SK-N-SH (cell line): Measurements from ENCODE around the gene CLIC3. TPM values are rescaled to one million over a fixed set of nuclear protein-coding genes. Genes with fewer than 3 reads are reported as not detected.

Experiments
- CTCF ChIA-PET: fragments of 300-600, 350-600 bp; formaldehyde crosslinking; extraction: SDS; loops from one replicate; lab custom pipeline; 2021; lab: Yijun Ruan, JAX
- POLR2A ChIA-PET: fragments of 350-600 bp; sonication (Branson Sonifier 250); formaldehyde crosslinking; extraction: SDS; loops from one replicate; lab custom pipeline; 2020; ENCODE audit warnings: antibody characterized with exemption, inconsistent platforms; lab: Yijun Ruan, JAX
- DNase-seq: peaks from one replicate; pipeline ENCODE4 v3.0.0; 2012
- H2AFZ ChIP-seq: fragments of 200-600 bp; sonication (generic); 2 replicates; pipeline ENCODE4 v1.8.1; 2016; ENCODE audit warnings: antibody characterized with exemption, mild to moderate bottlenecking, low read depth
- H3F3A ChIP-seq: fragments of 200-600 bp; sonication (generic); replicated peaks from 2 replicates; pipeline ENCODE3; 2016; ENCODE audit warnings: antibody characterized with exemption, mild to moderate bottlenecking; ENCODE audit not compliant: insufficient read depth
- H3K27ac ChIP-seq, 2 experiments: fragments of 200-500 bp in 1 of 2; fragments of 200-600 bp in 1 of 2; sonication (Bioruptor generic) in 1 of 2; sonication (generic), shearing (Covaris generic) in 1 of 2; 2 replicates each; pipeline versions ENCODE4 v1.5.1 to v1.6.1; 2014 to 2016; ENCODE audit warnings: low read depth in 2 of 2, inconsistent platforms in 1 of 2, low read length in 1 of 2, mild to moderate bottlenecking in 1 of 2, mixed read lengths in 1 of 2
- H3K27me3 ChIP-seq: fragments of 200-600 bp; sonication (generic), shearing (Covaris generic); 2 replicates; pipeline ENCODE4 v1.6.1; 2016; ENCODE audit warnings: mixed run types; ENCODE audit not compliant: insufficient read depth
- H3K36me3 ChIP-seq, 2 experiments: fragments of 200-500 bp in 1 of 2; fragments of 200-600 bp in 1 of 2; sonication (Bioruptor generic) in 1 of 2; sonication (generic) in 1 of 2; replicated peaks in 1 of 2; 2 replicates each; pipeline versions ENCODE3 to v1.5.1; 2014 to 2016; ENCODE audit warnings: low read length in 1 of 2, mild to moderate bottlenecking in 1 of 2; ENCODE audit not compliant: insufficient read depth in 2 of 2, control insufficient read depth in 1 of 2
- H3K4me1 ChIP-seq, 2 experiments: fragments of 200-500 bp in 1 of 2; fragments of 200-600 bp in 1 of 2; sonication (Bioruptor generic) in 1 of 2; sonication (generic), shearing (Covaris generic) in 1 of 2; 2 replicates each; pipeline versions ENCODE4 v1.5.1 to v1.6.1; 2014 to 2016; ENCODE audit warnings: low read depth in 1 of 2, low read length in 1 of 2, mixed run types in 1 of 2; ENCODE audit not compliant: insufficient read depth in 2 of 2, control insufficient read depth in 1 of 2
- H3K4me2 ChIP-seq: fragments of 200-600 bp; sonication (generic), shearing (Covaris generic); 2 replicates; pipeline ENCODE4 v1.6.1; 2017; ENCODE audit warnings: mixed run types
- H3K4me3 ChIP-seq, 2 experiments: fragments of 200-500 bp in 1 of 2; fragments of 200-600 bp in 1 of 2; sonication (Bioruptor generic) in 1 of 2; sonication (generic), shearing (Covaris generic) in 1 of 2; 2 replicates each; pipeline versions ENCODE4 v1.5.1 to v1.8.1; 2014 to 2016; ENCODE audit warnings: low read depth in 2 of 2, inconsistent platforms in 1 of 2, low read length in 1 of 2, mild to moderate bottlenecking in 1 of 2, mixed read lengths in 1 of 2, moderate library complexity in 1 of 2
- H3K79me2 ChIP-seq: fragments of 200-600 bp; sonication (generic); 2 replicates; pipeline ENCODE4 v1.8.1; 2017; ENCODE audit warnings: mild to moderate bottlenecking; ENCODE audit not compliant: insufficient read depth
- H3K9ac ChIP-seq: fragments of 200-600 bp; sonication (generic); 2 replicates; pipeline ENCODE4 v1.6.1; 2017; ENCODE audit warnings: mixed run types
- H3K9me2 ChIP-seq: fragments of 200-600 bp; sonication (generic); 2 replicates; pipeline ENCODE4 v1.6.1; 2017; ENCODE audit warnings: mixed run types
- H3K9me3 ChIP-seq: fragments of 200-600 bp; sonication (generic); 2 replicates; pipeline ENCODE4 v1.6.1; 2017; ENCODE audit warnings: mixed run types, mild to moderate bottlenecking, moderate library complexity
- H4K20me1 ChIP-seq: fragments of 200-600 bp; sonication (generic); 2 replicates; pipeline ENCODE4 v1.6.1; 2017; ENCODE audit warnings: mild to moderate bottlenecking, mixed run types; ENCODE audit not compliant: insufficient read depth
- EP300 ChIP-seq, 2 experiments: IDR thresholded peaks; 2 replicates each; pipeline versions ENCODE4 v1.4.0 to v1.6.1; 2012; ENCODE audit warnings: borderline replicate concordance in 1 of 2, low read depth in 1 of 2, low read length in 1 of 2
- EZH2phosphoT487 ChIP-seq: fragments of 200-600 bp; sonication (generic); IDR thresholded peaks from 2 replicates; pipeline ENCODE4 v1.6.1; 2017; ENCODE audit warnings: low read depth, mixed run types, mild to moderate bottlenecking, antibody characterized with exemption, moderate library complexity, borderline replicate concordance
- FOSL2 ChIP-seq: IDR thresholded peaks from 2 replicates; pipeline ENCODE4 v1.4.0; 2012; ENCODE audit warnings: low read depth, mild to moderate bottlenecking, moderate library complexity, borderline replicate concordance
- GABPA ChIP-seq: IDR thresholded peaks from 2 replicates; pipeline ENCODE4 v1.4.0; 2012; ENCODE audit warnings: low read depth, mild to moderate bottlenecking
- GATA2 ChIP-seq: sonication (generic); formaldehyde crosslinking; IDR thresholded peaks from 2 replicates; pipeline ENCODE4 v1.5.0; 2020; ENCODE audit warnings: mild to moderate bottlenecking, missing genetic modification reagents
- MXI1 ChIP-seq: IDR thresholded peaks from 2 replicates; pipeline ENCODE4 v1.6.1; 2012; ENCODE audit warnings: mild to moderate bottlenecking, low read depth, low read length, improper control_type of control experiment
- NFIC ChIP-seq: IDR thresholded peaks from 2 replicates; pipeline ENCODE4 v1.4.0; 2012; ENCODE audit warnings: borderline replicate concordance
- POLR2AphosphoS5 ChIP-seq: IDR thresholded peaks from 2 replicates; pipeline ENCODE4 v1.6.1; 2012; ENCODE audit warnings: low read depth, low read length
- RCOR1 ChIP-seq: fragments of 150-350 bp; IDR thresholded peaks from 2 replicates; pipeline ENCODE4 v1.6.1; 2017; ENCODE audit warnings: antibody characterized with exemption, low read length
- SIN3A ChIP-seq: IDR thresholded peaks from 2 replicates; pipeline ENCODE4 v1.6.1; 2012; ENCODE audit warnings: low read depth, mild to moderate bottlenecking, low read length, moderate library complexity, borderline replicate concordance
- TAF1 ChIP-seq: IDR thresholded peaks from 2 replicates; pipeline ENCODE4 v1.6.1; 2012; ENCODE audit warnings: low read depth, mild to moderate bottlenecking, low read length, moderate library complexity, borderline replicate concordance
- TEAD4 ChIP-seq: IDR thresholded peaks from 2 replicates; pipeline ENCODE4 v1.4.0; 2012; ENCODE audit warnings: mild to moderate bottlenecking, borderline replicate concordance; ENCODE audit not compliant: insufficient read depth
- WGBS: methylation state at CpG from one replicate; pipeline ENCODE4 v1.1.6; 2017; ENCODE audit warnings: low lambda C conversion rate; 5-methylcytosine and 5-hydroxymethylcytosine counted together
- polyA plus RNA-seq, 3 experiments: library from polyadenylated mRNA; depleted of rRNA; stranded (reverse); fragments of >200 nt; gene quantifications; 2 replicates each; pipeline ENCODE4 v1.2.3, GENCODE V29; 2012
- TF ChIP-seq, protein P1 (sequence below): IDR thresholded peaks from 2 replicates; pipeline ENCODE4 v1.4.0; 2012; ENCODE audit warnings: low read depth, borderline replicate concordance
- TF ChIP-seq, protein P2 (sequence below): fragments of 150-350 bp; IDR thresholded peaks from 2 replicates; pipeline ENCODE4 v1.6.1; 2017; ENCODE audit warnings: antibody characterized with exemption, low read length, low read depth, borderline replicate concordance
- TF ChIP-seq, protein P3 (sequence below): IDR thresholded peaks from 2 replicates; pipeline ENCODE4 v1.4.0; 2012; ENCODE audit warnings: low read depth
- TF ChIP-seq, protein P4 (sequence below): IDR thresholded peaks from 2 replicates; pipeline ENCODE4 v1.4.0; 2012; ENCODE audit warnings: low read depth, borderline replicate concordance

Gene CLIC3
- polyA plus RNA-seq, 1 of the 3 experiments (the other 2 are of a cell fraction) = 1.0 TPM

DNA sequence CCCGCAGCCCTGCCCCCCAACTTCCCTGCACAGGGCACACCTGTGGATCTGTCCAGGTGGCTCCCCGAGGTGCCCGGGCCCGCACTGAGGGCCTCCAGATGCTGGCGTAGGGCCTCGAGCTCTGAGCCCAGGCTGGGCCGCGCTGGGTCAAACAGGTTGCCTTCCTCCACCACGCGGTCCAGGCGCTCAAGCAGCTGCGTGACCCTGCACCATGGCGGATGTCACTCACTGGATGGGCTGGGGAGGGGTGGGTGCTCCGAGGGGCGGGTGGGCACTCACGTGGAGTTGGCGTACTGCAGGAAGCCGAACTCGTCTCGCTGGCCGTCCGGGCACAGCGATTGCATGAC lies 26.3 kb upstream of the CLIC3 start:
- Histone ChIP-seq H3K27me3 (no peaks in the 10 kb centered on the region), H3K9me2 (no peaks in the 10 kb centered on the region), H3K9ac (no peak overlapping the region), H3K4me2 (no peak overlapping the region), H3K4me3 (no peak overlapping the region), H4K20me1 (0 out of 2 replicates have a peak, but pooled peaks cover 4% of the 10 kb centered on the region), H3K79me2 (0 out of 2 replicates have a peak, but pooled peaks cover 3% of the 10 kb centered on the region), H3K4me1 (peaks cover 0 to 28% of the 10 kb centered on the region in 2 experiments; a peak in 1 of 4 replicates), H3K36me3 (no peaks in the 10 kb centered on the region), H2AFZ (no peak overlapping the region), H3K9me3 (no peaks in the 10 kb centered on the region), H3K27ac (no peak overlapping the region), H3F3A (no peaks in the 10 kb centered on the region)
- no peak for DNase-seq
- TF ChIP-seq EP300 (IDR thresholded peaks at IDR 0.05; ENCODE audit: borderline replicate concordance in 1 of 2, low read depth in 1 of 2, low read length in 1 of 2) = no peak
- TF ChIP-seq, protein P1, sequence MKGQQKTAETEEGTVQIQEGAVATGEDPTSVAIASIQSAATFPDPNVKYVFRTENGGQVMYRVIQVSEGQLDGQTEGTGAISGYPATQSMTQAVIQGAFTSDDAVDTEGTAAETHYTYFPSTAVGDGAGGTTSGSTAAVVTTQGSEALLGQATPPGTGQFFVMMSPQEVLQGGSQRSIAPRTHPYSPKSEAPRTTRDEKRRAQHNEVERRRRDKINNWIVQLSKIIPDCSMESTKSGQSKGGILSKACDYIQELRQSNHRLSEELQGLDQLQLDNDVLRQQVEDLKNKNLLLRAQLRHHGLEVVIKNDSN = no peak
- no peak for TF ChIP-seq TAF1
- no peak for TF ChIP-seq POLR2AphosphoS5
- TF ChIP-seq, protein P2, sequence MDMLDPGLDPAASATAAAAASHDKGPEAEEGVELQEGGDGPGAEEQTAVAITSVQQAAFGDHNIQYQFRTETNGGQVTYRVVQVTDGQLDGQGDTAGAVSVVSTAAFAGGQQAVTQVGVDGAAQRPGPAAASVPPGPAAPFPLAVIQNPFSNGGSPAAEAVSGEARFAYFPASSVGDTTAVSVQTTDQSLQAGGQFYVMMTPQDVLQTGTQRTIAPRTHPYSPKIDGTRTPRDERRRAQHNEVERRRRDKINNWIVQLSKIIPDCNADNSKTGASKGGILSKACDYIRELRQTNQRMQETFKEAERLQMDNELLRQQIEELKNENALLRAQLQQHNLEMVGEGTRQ = no peak
- TF ChIP-seq, protein P3, sequence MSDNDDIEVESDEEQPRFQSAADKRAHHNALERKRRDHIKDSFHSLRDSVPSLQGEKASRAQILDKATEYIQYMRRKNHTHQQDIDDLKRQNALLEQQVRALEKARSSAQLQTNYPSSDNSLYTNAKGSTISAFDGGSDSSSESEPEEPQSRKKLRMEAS = no peak
- TF ChIP-seq NFIC = no peak
- CTCF ChIA-PET = interaction anchor here (1.6 to 5.4 kb wide), 3 partner anchors 13 to 75 kb away, joined by 3 to 53 read pairs (median 10); no protein-coding TSS in a partner anchor
- POLR2A ChIA-PET = no interaction called here
- 98% methylated on average over 13 of the region's 23 CpGs for WGBS

DNA sequence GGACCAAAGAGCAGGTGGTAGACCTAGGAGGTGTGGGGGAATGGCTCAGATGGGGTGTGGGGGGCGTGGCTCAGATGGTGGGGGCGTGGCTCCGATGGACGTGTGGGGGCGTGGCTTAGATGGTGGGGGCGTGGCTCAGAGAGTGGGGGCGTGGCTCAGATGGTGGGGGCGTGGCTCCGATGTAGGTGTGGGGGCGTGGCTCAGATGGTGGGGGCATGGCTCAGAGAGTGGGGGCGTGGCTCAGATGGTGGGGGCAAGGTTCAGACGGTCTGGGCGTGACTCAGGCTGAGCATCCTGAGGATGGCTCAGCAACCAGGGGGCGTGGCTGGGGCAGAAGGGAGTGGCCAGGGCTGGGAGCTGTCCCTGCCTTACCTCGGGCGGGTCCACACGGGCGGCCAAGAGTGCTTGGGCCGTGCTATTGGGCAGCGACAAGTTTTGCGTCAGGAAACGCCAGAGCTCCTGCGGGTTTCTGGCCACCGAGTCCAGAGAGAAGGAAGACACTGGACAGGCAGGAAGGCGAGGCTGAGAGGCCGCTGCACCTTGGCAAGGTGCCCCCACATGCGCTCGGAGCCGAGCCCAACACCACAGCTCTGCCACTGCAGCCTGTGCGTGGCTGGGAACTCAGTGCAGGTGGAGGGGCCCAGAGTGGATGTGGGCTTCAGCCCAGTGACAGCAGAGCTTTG lies 25.8 kb upstream of the CLIC3 start:
- POLR2A ChIA-PET = no interaction called here
- Histone ChIP-seq H3K36me3 (peaks cover 0 to 1% of the 10 kb centered on the region in 2 experiments), H3K27ac (no peak overlapping the region), H3K9me3 (no peaks in the 10 kb centered on the region), H4K20me1 (0 out of 2 replicates have a peak, but pooled peaks cover 4% of the 10 kb centered on the region), H3F3A (no peaks in the 10 kb centered on the region), H3K79me2 (0 out of 2 replicates have a peak, but pooled peaks cover 1% of the 10 kb centered on the region), H3K4me3 (no peak overlapping the region), H2AFZ (no peak overlapping the region), H3K4me1 (peaks cover 0 to 23% of the 10 kb centered on the region in 2 experiments; a peak in 1 of 4 replicates), H3K9me2 (no peaks in the 10 kb centered on the region), H3K4me2 (no peak overlapping the region), H3K9ac (no peak overlapping the region), H3K27me3 (no peaks in the 10 kb centered on the region)
- peak; percentile 90 for DNase-seq
- CTCF ChIA-PET = interaction anchor here (1.4 to 5.4 kb wide), 6 partner anchors 9 to 74 kb away, joined by 3 to 53 read pairs (median 7); partner anchors contain the start of genes FUT7 and PAXX
- 28% methylated on average over 13 of the region's 30 CpGs for WGBS
- TF ChIP-seq, protein P1 = no peak
- no peak for TF ChIP-seq NFIC
- no peak for TF ChIP-seq FOSL2
- TF ChIP-seq TEAD4 = no peak
- TF ChIP-seq GABPA = no peak
- TF ChIP-seq POLR2AphosphoS5 = no peak
- TF ChIP-seq SIN3A = no peak
- TF ChIP-seq, protein P4, sequence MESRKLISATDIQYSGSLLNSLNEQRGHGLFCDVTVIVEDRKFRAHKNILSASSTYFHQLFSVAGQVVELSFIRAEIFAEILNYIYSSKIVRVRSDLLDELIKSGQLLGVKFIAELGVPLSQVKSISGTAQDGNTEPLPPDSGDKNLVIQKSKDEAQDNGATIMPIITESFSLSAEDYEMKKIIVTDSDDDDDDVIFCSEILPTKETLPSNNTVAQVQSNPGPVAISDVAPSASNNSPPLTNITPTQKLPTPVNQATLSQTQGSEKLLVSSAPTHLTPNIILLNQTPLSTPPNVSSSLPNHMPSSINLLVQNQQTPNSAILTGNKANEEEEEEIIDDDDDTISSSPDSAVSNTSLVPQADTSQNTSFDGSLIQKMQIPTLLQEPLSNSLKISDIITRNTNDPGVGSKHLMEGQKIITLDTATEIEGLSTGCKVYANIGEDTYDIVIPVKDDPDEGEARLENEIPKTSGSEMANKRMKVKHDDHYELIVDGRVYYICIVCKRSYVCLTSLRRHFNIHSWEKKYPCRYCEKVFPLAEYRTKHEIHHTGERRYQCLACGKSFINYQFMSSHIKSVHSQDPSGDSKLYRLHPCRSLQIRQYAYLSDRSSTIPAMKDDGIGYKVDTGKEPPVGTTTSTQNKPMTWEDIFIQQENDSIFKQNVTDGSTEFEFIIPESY = no peak
- no peak for TF ChIP-seq RCOR1
- TF ChIP-seq EZH2phosphoT487 = no peak
- no peak for TF ChIP-seq MXI1
- TF ChIP-seq GATA2 (CRISPR knock-in tag) = no peak
